Loucy (cell line): ENCODE results near the gene NDFIP1.

ENCODE experiments used
- EZH2phosphoT487 ChIP-seq: fragments of 200-600 bp; IDR thresholded peaks from 2 replicates; pipeline ENCODE4 v1.6.1; 2018; ENCODE audit warnings: antibody characterized with exemption, mild to moderate bottlenecking, moderate library complexity, borderline replicate concordance
- TF ChIP-seq, protein P1 (sequence below): fragments of 200-600 bp; sonication (generic); conservative IDR thresholded peaks from 2 replicates; pipeline ENCODE4 v1.5.1; 2014; ENCODE audit warnings: mild to moderate bottlenecking, antibody characterized with exemption, low read length

DNA sequence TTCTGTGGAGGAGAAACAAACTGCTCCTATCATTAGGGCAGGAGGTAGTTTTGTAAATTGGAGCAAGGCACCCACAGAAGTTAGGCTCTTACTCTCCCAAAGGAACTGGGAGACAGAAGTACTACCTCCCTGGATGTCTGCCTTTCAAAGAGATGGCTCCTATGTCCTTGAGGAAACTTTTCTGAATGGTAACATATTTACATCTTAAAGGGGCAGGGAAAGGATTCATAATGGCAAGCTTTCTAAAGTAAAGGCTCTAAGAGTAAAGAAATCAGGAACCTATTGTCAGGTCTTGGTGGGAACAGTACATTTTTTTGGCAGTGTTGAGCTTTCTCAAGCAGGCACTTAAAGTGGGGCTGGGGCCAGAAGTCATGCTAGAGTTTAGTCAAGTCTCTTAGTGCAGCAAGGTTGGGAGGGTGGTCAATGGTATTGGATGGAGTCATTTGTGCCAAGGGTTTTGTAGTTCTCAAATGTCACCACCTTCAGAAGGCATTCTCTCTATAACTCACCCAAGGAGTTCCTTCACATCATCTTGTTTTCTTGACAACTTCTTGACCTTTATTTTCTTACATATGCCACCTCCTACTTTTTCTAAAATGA is 26.3 kb upstream of the NDFIP1 start:
- TF ChIP-seq, protein P1, sequence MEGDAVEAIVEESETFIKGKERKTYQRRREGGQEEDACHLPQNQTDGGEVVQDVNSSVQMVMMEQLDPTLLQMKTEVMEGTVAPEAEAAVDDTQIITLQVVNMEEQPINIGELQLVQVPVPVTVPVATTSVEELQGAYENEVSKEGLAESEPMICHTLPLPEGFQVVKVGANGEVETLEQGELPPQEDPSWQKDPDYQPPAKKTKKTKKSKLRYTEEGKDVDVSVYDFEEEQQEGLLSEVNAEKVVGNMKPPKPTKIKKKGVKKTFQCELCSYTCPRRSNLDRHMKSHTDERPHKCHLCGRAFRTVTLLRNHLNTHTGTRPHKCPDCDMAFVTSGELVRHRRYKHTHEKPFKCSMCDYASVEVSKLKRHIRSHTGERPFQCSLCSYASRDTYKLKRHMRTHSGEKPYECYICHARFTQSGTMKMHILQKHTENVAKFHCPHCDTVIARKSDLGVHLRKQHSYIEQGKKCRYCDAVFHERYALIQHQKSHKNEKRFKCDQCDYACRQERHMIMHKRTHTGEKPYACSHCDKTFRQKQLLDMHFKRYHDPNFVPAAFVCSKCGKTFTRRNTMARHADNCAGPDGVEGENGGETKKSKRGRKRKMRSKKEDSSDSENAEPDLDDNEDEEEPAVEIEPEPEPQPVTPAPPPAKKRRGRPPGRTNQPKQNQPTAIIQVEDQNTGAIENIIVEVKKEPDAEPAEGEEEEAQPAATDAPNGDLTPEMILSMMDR: no peak
- TF ChIP-seq EZH2phosphoT487: no peak
